ENCODE data around the gene MAP3K1.

The MAP3K1 gene

DNA sequence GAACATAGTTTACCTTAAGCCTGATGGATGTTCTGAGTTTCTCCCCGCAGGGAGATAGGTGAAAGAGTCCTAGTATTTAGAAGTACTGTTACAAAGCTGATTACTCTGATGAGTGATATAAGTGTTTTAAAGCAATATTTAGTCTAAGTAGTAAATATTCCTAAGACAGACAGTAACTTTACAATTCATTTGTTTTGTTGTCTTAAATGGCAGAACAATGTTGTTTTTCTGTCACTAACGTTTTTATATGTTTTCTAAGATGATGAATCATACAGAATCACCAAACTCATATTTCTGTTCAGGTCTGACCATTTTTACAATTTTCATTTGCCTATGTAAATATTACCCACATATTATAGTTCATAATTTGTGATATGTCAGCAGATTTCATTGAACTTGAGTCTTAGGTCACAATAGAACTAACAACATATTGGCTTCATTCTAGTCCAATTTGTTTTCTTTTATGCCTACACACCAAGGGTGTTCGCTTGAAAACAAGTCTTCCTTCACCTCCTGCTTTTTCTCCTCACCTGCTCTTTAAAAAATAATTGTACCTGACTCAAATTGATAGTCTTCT, 30.6 kb downstream of the MAP3K1 start:
- DNase-seq (ENCODE audit: low read depth in 2 of 2) = no peak

- no peak for DNase-seq (ENCODE audit: low read depth in 2 of 2)
Observed at GRCh38 chr5:56848206-56848605, 32.9 kb downstream of the MAP3K1 start.

DNA sequence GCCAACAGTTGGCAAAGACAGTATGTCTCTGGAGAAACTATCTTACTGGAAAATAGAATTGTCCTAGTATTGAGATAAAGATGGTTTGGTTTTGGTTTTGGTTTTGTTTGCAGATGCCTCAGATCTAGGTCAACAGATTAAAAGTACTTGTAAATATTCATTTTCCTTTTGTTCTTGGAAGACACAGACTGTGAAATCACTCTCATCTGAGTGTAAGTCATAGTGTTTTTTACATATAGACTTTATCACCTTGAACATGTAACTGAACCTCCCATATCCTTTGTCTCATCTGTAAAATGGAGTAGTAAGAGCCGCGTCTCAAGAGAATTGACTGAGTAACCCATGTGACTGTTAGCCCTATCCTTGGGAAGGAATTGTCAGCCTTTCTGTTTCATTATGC, 34.3 kb downstream of the MAP3K1 start:
- no peak for DNase-seq (ENCODE audit: low read depth in 2 of 2)

GRCh38 chr5:56850423-56850822, 35.1 kb downstream of the MAP3K1 start:
- DNase-seq (ENCODE audit: low read depth in 2 of 2) = no peak

GRCh38 chr5:56851258-56851941, 36.1 kb downstream of the MAP3K1 start:
- no peak for DNase-seq (ENCODE audit: low read depth in 2 of 2)

DNA sequence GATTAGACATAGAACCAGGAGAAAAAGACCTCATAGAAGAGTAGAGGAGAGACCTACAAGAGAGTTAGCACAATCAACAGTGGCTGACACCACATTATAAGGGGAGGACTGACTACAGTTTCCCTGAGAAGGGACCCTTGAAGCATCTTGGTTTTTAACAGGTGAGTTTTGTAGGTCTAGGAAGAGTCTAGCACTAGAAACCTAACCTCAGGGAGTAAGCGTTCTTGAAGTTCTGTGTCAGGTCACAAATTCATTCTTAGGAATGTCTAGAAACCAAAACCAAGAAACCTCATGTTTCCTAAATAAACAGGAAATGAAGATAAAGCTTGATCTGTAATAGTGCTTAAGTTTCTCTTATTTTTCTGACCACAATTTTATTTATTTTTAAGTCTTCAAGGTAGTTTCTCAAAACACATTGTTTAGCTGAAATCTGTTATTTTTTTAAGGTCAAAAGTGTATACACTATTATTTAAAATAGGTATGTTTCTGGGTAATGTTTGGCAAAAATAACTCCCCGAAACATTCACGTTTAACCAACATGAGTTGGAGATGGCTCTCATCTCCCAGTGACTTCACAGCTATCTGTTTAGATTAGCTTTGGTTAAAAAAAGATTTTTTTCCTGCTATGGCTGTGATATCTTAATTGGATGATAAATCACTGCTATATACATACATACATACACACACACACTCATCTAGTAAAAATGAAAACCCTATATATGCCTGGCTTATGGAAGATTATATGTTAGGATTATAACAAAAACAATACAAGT, 37.1 kb downstream of the MAP3K1 start:
- no peak for DNase-seq (ENCODE audit: low read depth in 2 of 2)

DNA sequence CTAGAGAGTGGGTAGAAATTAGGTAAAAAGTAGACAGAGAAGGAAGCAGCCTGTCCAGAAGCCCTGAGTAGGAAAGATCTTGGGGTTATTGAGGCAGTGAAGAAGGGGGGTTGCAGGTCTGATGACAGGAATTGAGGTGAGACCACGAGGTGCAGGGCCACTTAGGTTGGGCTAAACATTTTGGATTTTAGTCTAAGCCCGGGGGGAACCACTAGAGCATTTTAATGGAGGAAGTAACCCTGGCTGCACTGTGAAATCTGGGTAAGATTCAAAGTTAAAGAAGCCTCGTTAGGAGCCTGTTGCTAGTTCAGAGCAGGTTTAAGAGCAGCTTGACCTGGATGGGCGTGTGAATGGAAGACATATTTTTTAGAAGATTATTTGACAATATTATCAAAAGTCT, 38.3 kb downstream of the MAP3K1 start:
- no peak for DNase-seq (ENCODE audit: low read depth in 2 of 2)

DNA sequence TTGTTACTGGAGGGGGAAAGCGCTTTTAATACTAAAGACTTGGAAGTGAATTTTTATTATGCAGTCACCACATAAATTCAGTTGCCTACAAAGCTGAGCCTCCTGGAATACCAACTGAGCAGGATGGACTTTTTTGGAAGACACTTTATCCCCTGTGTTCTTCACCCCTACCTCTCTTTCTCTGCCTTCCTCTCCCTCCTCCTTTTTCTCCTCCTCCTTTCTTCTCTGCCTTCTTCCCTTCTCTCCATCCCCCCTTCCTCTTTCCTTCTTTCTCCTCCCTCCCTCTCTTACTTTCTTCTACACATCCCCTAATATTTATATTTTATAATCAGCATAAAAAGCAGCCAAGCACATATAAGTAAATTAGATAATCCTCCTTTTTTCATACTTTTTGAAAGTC, 39.6 kb downstream of the MAP3K1 start:
- no peak for DNase-seq (ENCODE audit: low read depth in 2 of 2)

DNA sequence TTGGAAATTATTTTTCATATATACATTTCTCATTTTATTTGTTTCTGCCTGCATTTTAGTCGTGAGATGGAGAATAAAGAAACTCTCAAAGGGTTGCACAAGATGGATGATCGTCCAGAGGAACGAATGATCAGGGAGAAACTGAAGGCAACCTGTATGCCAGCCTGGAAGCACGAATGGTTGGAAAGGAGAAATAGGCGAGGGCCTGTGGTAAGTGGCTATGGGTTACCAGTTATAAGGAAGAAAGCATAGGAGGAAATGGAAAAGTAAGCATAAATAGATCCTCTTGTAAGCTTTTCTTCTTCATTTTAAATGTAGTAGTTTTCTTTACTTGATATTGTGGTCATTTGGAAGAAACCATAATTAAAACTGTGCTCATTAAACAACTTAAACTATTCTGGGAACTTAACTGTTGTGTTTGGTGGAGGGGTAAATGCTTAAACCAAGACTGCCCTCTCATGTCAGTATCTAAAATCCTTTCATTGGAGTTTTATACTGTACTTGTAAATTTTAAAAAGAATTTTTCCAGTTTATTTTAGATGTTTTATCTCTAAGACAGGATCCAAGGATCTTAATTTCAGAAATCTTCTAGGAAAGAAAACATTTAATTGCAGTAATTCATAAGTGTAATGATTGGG, 41.3 kb downstream of the MAP3K1 start:
- DNase-seq (ENCODE audit: low read depth in 2 of 2) = no peak

DNA sequence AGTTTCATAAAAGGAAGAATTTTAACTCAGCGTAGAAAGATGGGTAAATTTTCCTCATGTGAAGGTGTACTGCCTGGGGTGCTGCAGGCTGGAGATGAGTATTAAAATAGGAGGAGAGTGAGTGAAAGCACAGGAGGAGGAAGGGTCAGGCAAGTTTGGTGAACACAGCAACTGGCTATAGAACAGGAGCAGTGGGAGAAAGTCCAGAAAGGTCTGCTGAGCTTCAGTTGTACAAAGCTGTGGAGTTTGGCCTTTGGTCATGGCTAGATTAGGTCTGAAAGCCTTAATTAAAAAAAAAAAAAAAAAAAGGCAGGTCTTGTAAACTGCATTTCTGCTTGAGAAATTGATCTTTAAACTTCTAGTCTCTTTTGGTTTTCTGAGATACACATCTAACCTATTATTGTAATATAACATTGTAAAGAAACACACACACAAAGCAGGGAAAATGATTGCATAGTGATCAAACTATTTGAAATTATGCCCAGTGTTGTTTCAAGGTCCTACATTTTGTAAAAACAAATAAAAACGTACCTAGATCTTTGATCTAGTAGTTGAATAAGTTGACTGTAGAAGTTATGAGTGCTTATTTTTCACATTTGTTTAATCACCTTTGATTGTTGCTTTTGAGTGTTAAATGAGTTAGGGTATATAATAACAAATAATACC, 43.6 kb downstream of the MAP3K1 start:
- DNase-seq (ENCODE audit: low read depth in 2 of 2) = no peak

DNA sequence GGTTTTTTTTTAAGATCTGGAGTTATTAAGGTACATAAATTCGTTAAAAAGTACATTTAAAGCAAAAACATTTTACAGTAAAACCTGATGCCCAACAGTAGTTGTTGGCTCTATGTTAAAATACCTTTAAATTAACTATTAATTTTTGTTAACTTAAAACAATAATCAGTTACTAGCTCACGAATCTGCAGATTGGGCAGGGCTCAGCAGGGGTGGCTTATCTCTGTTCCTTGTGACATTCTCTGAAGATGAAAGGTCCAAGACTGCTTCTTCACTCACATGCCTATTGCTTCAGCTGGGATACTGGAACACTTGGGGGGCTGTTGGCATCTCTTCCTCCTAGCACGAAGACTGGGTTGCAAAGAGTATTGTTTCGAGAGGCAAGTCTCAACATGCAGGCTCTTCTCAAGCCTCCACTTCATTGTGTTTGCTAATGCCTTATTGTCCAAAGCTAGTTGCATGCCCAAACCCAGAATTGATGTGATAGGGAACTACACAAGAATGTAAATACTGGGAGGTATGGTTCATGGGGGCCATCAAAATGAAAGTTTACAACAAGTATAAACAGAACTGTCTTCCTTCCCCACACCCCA, 46.6 kb downstream of the MAP3K1 start:
- DNase-seq (ENCODE audit: low read depth in 2 of 2) = no peak

GRCh38 chr5:56862909-56863308, 47.6 kb downstream of the MAP3K1 start:
- no peak for DNase-seq (ENCODE audit: low read depth in 2 of 2)

- DNase-seq (ENCODE audit: low read depth in 2 of 2) = no peak
Observed at GRCh38 chr5:56871777-56872176, 56.4 kb downstream of the MAP3K1 start.

DNA sequence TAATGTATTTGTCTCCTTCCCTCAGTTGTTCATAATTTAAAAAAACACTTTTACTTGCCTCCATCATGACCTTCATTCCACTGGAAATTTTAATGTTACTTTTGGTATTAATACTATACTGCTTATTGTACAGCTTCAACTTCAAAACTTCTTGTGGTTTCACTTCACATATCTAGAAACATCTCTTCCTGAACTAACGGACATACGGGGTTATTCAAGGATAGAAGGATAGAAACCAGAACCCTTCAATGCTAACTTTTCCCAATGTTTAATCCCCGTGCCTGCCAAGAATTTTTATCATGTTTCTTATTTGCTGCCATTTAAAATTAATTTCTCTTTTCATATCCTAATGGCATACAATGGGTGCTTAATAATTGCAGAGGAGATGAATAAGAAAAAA, 57.7 kb downstream of the MAP3K1 start:
- DNase-seq (ENCODE audit: low read depth in 2 of 2) = no peak

GRCh38 chr5:56876327-56876726, 61.0 kb downstream of the MAP3K1 start:
- no peak for DNase-seq (ENCODE audit: low read depth in 2 of 2)

GRCh38 chr5:56881571-56881970, 66.2 kb downstream of the MAP3K1 start:
- no peak for DNase-seq (ENCODE audit: low read depth in 2 of 2)

GRCh38 chr5:56893251-56893951, 78.1 kb downstream of the MAP3K1 start:
- DNase-seq (ENCODE audit: low read depth in 2 of 2) = no peak

DNA sequence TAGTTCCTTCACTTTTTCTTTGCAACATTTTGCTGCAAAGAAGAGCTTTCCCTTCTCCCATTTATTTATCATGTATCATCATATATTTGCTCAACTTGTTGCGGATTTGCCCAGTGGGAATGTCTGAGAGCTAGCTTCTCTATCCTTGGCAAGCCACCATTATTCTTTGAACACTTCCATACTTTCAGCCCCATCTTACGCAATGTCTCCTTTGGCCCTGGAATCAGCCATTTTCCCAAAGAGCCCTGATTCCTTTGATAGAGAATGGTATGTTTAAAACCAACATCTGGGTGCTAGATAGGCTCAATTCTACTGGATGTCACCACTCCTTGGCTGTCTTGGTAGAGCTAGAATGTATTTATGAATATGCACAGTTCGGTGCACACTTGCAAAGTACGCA, 81.4 kb downstream of the MAP3K1 start:
- DNase-seq (ENCODE audit: low read depth in 2 of 2) = no peak

- no peak for DNase-seq (ENCODE audit: low read depth in 2 of 2)
Observed at GRCh38 chr5:56898213-56898612, 82.9 kb downstream of the MAP3K1 start.

DNA sequence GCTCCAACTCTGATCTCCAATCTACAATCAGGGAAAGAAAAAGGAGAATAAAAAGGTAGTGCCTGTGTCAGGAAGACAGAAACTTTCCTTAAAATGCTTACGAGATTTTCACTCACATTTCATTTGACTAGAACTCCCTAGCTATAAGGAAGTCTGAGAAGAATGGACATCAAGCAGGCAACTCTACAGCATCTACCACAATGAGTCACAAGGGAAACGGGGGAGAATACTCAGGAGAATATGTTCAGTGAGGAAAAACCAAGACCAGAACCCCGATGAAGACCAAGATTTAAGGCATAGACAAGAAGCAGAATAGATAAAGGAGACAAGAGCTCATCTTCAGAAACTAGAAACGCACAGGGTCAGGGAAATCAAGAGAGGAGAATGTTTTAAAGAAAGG, 85.0 kb downstream of the MAP3K1 start:
- DNase-seq (ENCODE audit: low read depth in 2 of 2) = no peak
